GM19452 (cell line): Measurements from ENCODE around the gene RAD9B.
"Not testable (repeated sequence)": the region's sequence is repeated elsewhere in the genome, so short reads cannot be mapped to it uniquely, and the experiment has no call there.

Experiments used
- ATAC-seq: cut with Tn5 transposase; IDR thresholded peaks from one replicate; pipeline ENCODE4 v1.9.1; 2021; ENCODE audit not compliant: unreplicated experiment

The RAD9B gene

GRCh38 chr12:110520876-110521712 is 19.0 kb downstream of the RAD9B start:
- ATAC-seq = not testable (repeated sequence)

GRCh38 chr12:110528277-110528839 is 26.2 kb downstream of the RAD9B start:
- ATAC-seq = no peak

- no peak for ATAC-seq
These were observed 28.4 kb downstream of the RAD9B start for GRCh38 chr12:110530511-110530910.

GRCh38 chr12:110531741-110532333 is 29.7 kb downstream of the RAD9B start:
- ATAC-seq = peak; percentile 84

GRCh38 chr12:110532644-110533043 is 30.5 kb downstream of the RAD9B start:
- ATAC-seq = no peak

- no peak for ATAC-seq
These were observed 31.5 kb downstream of the RAD9B start for GRCh38 chr12:110533607-110534006.

GRCh38 chr12:110534811-110535210 is 32.7 kb downstream of the RAD9B start:
- ATAC-seq = no peak

GRCh38 chr12:110536834-110537604 is 34.9 kb downstream of the RAD9B start:
- no peak for ATAC-seq

- ATAC-seq = no peak
These were observed 35.7 kb downstream of the RAD9B start for GRCh38 chr12:110537605-110538409.

GRCh38 chr12:110538869-110539622 is 36.9 kb downstream of the RAD9B start:
- ATAC-seq = no peak

GRCh38 chr12:110540048-110540447 is 37.9 kb downstream of the RAD9B start:
- ATAC-seq = no peak

GRCh38 chr12:110543252-110543959 is 41.3 kb downstream of the RAD9B start:
- ATAC-seq = no peak

GRCh38 chr12:110543965-110544364 is 41.8 kb downstream of the RAD9B start:
- no peak for ATAC-seq

GRCh38 chr12:110545259-110545658 is 43.1 kb downstream of the RAD9B start:
- ATAC-seq = not testable (repeated sequence)

- ATAC-seq = no peak
These were observed 43.7 kb downstream of the RAD9B start for GRCh38 chr12:110545812-110546211.

- no peak for ATAC-seq
These were observed 44.2 kb downstream of the RAD9B start for GRCh38 chr12:110546339-110546738.

GRCh38 chr12:110547090-110547489 is 45.0 kb downstream of the RAD9B start:
- no peak for ATAC-seq

- no peak for ATAC-seq
These were observed 46.5 kb downstream of the RAD9B start for GRCh38 chr12:110548678-110549077.

- ATAC-seq = no peak
These were observed 47.6 kb downstream of the RAD9B start for GRCh38 chr12:110549716-110550115.
